G401 (cell line): ENCODE data around the gene PGLYRP2. TPM values are rescaled to one million over a fixed set of nuclear protein-coding genes. Genes with fewer than 3 reads are reported as not detected.

Source experiments
- DNase-seq: peaks from one replicate; pipeline ENCODE4 v3.0.0-alpha.2; 2015; ENCODE audit warnings: low spot score
- in situ Hi-C: cut with HindIII; loops from 2 replicates; pipeline ENCODE4 v1.10.0; 2016; ENCODE audit warnings: low sequenced_read_pairs, mixed read lengths
- total RNA-seq: library from RNA; depleted of rRNA; stranded (reverse); fragments of >200 nt; shearing (Covaris generic); gene quantifications from 2 replicates; pipeline ENCODE4 v1.2.3, GENCODE V29; 2014

Gene PGLYRP2
- total RNA-seq, 1 experiment from 2014 or later, result not detected

GRCh38 chr19:15457701-15458484 is 21.4 kb downstream of the PGLYRP2 start:
- DNase-seq, result no peak
- in situ Hi-C loops, result no loop called here

- DNase-seq, result no peak
- in situ Hi-C loops, result no loop called here
Measured at GRCh38 chr19:15456871-15457700, 22.2 kb downstream of the PGLYRP2 start.

GRCh38 chr19:15456441-15456840 is 22.9 kb downstream of the PGLYRP2 start:
- no peak for DNase-seq
- in situ Hi-C loops, result no loop called here

GRCh38 chr19:15455996-15456395 is 23.3 kb downstream of the PGLYRP2 start:
- no peak for DNase-seq
- in situ Hi-C loops, result no loop called here

GRCh38 chr19:15453906-15454860 is 25.1 kb downstream of the PGLYRP2 start:
- in situ Hi-C loops, result no loop called here

GRCh38 chr19:15453091-15453578 is 26.2 kb downstream of the PGLYRP2 start:
- in situ Hi-C loops, result no loop called here
- no peak for DNase-seq

More at GRCh38 chr19:15453906-15454860, 25.1 kb downstream of the PGLYRP2 start:
- DNase-seq, result no peak

GRCh38 chr19:15452111-15453047 is 26.9 kb downstream of the PGLYRP2 start:
- in situ Hi-C loops, result no loop called here
- peak; percentile 67 for DNase-seq

GRCh38 chr19:15450528-15450890 is 28.8 kb downstream of the PGLYRP2 start:
- in situ Hi-C loops, result no loop called here
- no peak for DNase-seq

GRCh38 chr19:15449620-15450527 is 29.4 kb downstream of the PGLYRP2 start, which contains the start of gene WIZ:
WIZ (minus strand) TSS chr19:15449956; CDS start chr19:15448307, 1,649 bp downstream.
- DNase-seq, result peak; percentile 79
- in situ Hi-C loops, result no loop called here

GRCh38 chr19:15448778-15449619 is 30.3 kb downstream of the PGLYRP2 start:
- in situ Hi-C loops, result no loop called here
- DNase-seq, result peak; percentile 47

- in situ Hi-C loops, result no loop called here
- DNase-seq, result no peak
Measured at GRCh38 chr19:15448044-15448777, 31.1 kb downstream of the PGLYRP2 start.

- in situ Hi-C loops, result no loop called here
- no peak for DNase-seq
Measured at GRCh38 chr19:15447057-15447456, 32.2 kb downstream of the PGLYRP2 start.

- in situ Hi-C loops, result no loop called here
- no peak for DNase-seq
Measured at GRCh38 chr19:15445807-15446376, 33.4 kb downstream of the PGLYRP2 start.

GRCh38 chr19:15445227-15445605 is 34.1 kb downstream of the PGLYRP2 start:
- no peak for DNase-seq
- in situ Hi-C loops, result no loop called here

GRCh38 chr19:15444505-15445226 is 34.6 kb downstream of the PGLYRP2 start:
- in situ Hi-C loops, result no loop called here
- DNase-seq, result no peak
